LNCaP clone FGC (cell line): ENCODE data around the gene UNC5C.

Experiments used
- DNase-seq: peaks from one replicate; pipeline ENCODE4 v3.0.0-alpha.2; 2011; ENCODE audit warnings: low read depth
- H3K4me3 ChIP-seq: 2 replicates; pipeline ENCODE4 v1.5.1; 2011; ENCODE audit warnings: mild to moderate bottlenecking, low read depth, low read length, control low read depth
- TF ChIP-seq, protein P1 (sequence below): IDR thresholded peaks from 2 replicates; pipeline ENCODE4 v1.5.1; 2012; ENCODE audit warnings: mild to moderate bottlenecking; ENCODE audit not compliant: control insufficient read depth, insufficient read depth; ENCODE audit errors: extremely low read depth

Gene UNC5C

DNA sequence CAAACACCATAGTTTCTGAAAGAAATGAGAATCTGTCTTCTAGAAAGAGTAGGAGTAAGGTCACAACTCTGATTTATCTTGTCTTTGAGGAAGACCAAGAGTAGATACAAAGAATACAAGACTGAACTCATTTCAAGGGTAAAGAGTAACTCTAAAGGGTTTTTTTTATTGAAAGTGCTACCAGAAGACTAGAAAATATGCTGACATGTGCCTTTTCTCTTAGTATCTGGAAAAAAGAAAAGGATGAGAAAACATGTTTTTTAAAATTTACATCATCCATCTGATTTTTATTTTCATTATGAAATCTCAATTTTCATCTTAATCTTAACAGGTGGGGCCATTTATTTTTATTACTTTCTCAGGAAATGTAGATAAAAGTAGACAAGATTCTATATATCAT is 43.0 kb downstream of the UNC5C start:
- no peak for DNase-seq
- no peak overlapping the region for H3K4me3 ChIP-seq
- TF ChIP-seq, protein P1, sequence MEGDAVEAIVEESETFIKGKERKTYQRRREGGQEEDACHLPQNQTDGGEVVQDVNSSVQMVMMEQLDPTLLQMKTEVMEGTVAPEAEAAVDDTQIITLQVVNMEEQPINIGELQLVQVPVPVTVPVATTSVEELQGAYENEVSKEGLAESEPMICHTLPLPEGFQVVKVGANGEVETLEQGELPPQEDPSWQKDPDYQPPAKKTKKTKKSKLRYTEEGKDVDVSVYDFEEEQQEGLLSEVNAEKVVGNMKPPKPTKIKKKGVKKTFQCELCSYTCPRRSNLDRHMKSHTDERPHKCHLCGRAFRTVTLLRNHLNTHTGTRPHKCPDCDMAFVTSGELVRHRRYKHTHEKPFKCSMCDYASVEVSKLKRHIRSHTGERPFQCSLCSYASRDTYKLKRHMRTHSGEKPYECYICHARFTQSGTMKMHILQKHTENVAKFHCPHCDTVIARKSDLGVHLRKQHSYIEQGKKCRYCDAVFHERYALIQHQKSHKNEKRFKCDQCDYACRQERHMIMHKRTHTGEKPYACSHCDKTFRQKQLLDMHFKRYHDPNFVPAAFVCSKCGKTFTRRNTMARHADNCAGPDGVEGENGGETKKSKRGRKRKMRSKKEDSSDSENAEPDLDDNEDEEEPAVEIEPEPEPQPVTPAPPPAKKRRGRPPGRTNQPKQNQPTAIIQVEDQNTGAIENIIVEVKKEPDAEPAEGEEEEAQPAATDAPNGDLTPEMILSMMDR, result no peak

DNA sequence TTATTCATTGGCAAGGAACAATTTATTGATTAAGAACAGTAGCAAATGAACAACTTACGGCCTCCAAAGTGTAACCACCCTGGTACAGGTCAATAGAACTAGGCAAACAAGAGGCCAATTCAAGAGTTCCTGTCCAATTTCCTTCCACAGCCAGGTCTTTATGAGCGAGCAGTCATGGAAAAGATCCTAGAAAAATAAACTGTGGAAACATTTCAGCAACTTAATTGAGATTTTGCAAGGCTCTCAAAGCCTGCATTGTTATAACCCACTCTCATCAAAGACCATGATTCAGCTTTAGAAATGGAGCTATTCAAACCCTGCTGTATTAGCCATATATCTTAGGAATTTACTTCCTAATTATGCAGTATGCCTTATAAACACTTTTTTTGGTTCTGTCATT is 43.6 kb downstream of the UNC5C start:
- no peak overlapping the region for H3K4me3 ChIP-seq
- TF ChIP-seq, protein P1, result no peak
- no peak for DNase-seq

DNA sequence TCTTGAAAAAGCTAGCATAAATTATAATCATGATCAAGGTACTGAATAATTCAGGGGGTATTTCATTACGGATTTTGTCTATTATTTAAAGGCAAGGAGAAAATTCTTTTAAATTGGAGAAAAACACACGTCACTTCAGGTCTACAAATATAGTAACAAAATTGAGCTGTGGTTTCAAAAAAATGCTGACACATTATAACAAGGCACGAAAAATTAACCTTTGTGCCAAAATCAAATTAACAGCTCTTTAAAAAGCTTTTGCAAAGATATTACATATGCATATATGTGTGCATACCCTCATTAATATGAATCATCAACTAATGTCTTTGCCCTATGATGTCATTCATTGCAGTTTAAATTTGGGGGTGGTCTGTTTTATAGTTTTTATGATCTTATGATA is 44.3 kb downstream of the UNC5C start:
- TF ChIP-seq, protein P1, result no peak
- no peak overlapping the region for H3K4me3 ChIP-seq
- DNase-seq, result no peak

DNA sequence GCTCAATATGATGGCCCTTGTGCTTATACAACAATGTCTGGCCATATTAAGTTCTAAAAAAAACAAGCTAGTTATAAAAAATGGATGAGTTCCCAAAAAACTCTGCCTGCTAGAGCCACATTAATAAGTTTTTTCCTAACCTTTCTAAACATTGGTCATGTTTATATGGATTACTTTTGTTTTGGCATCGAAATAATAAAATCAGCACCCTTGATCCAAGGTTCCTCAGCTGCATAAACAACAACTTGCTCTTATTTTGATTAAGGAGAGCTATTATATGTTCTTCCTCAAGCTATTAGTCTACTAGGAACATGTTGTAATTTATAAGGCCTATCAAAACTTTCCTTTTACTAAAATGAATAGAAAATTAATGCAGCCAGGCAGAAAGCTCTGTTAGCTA is 48.4 kb downstream of the UNC5C start:
- no peak for DNase-seq
- H3K4me3 ChIP-seq, result no peak overlapping the region

GRCh38 chr4:95499291-95499696 is 49.5 kb downstream of the UNC5C start:
- no peak overlapping the region for H3K4me3 ChIP-seq
- DNase-seq, result no peak
- TF ChIP-seq, protein P1, result no peak

More for the DNA sequence above, 48.4 kb downstream of the UNC5C start:
- TF ChIP-seq, protein P1, result no peak

- TF ChIP-seq, protein P1, result no peak
- no peak for DNase-seq
- H3K4me3 ChIP-seq, result no peak overlapping the region
Measured at GRCh38 chr4:95494186-95494585, 54.6 kb downstream of the UNC5C start.

- H3K4me3 ChIP-seq, result no peak overlapping the region
- no peak for DNase-seq
- TF ChIP-seq, protein P1, result no peak
Measured at GRCh38 chr4:95478679-95479078, 70.1 kb downstream of the UNC5C start.
